Measurements from ENCODE around the gene GPC3. TPM values are rescaled to one million over a fixed set of nuclear protein-coding genes. Genes with fewer than 3 reads are reported as not detected.

GPC3 gene
- total RNA-seq, 3 donors from 2014 or later (not counting 1 experiment from before 2014, with no cell fraction given): not detected

DNA sequence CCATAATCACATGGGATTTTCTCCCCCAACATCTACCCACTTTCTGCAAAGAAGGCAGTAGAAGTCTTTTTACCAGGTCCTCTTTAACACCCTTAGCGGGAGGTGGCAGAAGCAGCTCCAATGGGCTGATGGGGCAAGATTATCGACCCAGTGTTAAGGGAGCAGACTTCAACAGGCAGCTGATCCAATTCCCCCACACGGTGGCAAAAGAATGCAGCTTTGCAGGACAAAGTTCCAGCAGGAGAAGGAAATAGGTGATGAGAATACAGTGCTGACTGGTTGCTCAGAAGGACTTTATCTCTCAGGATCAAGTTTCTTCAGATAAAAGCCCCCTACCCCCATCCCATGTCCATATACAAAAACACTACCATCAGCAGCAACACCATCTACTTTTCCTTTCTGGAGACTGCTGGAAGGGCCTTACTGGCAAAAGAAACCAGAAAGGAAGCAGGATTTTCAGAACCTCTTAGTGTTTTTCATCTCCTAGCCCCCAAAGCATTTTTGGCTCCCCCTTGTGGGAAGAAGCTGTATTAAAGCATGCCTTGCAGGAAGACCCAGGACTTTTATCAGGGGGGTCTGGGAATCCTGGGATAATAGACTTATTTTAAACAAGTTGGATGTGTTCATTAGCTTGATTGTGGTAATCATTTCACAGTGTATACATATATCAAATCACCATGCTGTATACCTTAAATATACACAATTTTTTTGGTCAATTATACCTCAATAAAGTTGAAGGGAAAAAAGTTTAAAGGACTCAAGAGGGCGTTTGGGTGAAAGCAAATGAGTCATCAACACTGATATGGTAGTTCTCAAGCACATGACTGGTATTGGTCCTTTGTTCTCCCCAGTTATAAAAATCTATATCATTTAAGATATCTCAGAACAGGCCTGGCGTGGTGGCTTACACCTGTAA, 146.4 kb downstream of the GPC3 start:
- Histone ChIP-seq H3K27me3 (ENCODE audit: control insufficient read depth, insufficient read depth, low read length) (no peaks in the 10 kb centered on the region), H3K9me3 (ENCODE audit: control insufficient read depth, insufficient read depth, low read length) (no peaks in the 10 kb centered on the region), H3K36me3 (ENCODE audit: control insufficient read depth, insufficient read depth, low read length) (no peaks in the 10 kb centered on the region), H3K4me1 (ENCODE audit: control insufficient read depth, insufficient read depth, low read length) (no peaks in the 10 kb centered on the region), H3K4me3 (ENCODE audit: low read length) (no peak overlapping the region), H3K27ac (ENCODE audit: low read length) (no peak overlapping the region)
- 80% methylated on average over 4 of the region's 5 CpGs for WGBS (ENCODE audit: insufficient coverage)
- intact Hi-C loops (cut with micrococcal nuclease): no loop called here
- no peaks in the 10 kb centered on the region for H3K27me3 Mint-ChIP-seq (ENCODE audit: low read depth in 2 of 2)
- H3K36me3 Mint-ChIP-seq: no peaks in the 10 kb centered on the region
- DNase-seq (peak in 1 of 2 donors; percentile 52), ATAC-seq (peak in 1 of 3 donors; percentile 42)
- TF ChIP-seq CTCF (IDR thresholded peaks at IDR 0.05): peak; percentile 50
- no peak overlapping the region for H3K27ac Mint-ChIP-seq
- H3K4me1 Mint-ChIP-seq: no peaks in the 10 kb centered on the region
- H3K9me3 Mint-ChIP-seq: no peaks in the 10 kb centered on the region
- H3K4me3 Mint-ChIP-seq: no peak overlapping the region

DNA sequence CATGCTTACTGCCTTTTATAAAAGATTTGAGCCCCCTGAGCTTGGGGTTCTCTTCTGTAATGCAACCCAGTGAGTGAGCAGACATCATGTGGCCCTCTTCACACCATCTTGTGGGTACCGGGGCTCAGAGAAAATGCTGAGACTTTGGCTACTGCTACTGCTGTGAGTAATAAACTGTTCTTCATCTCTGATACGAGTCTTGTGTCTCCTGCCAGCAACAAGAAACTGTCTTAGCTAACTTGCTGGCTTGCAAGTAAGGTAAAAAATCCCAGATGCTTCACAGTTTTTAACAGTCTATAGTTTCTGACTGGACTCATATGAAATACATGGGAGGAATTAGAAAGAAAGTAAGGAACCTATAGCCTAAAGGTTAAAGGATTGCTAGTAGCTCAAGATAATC, 148.3 kb downstream of the GPC3 start:
- H3K27me3 Mint-ChIP-seq (ENCODE audit: low read depth in 2 of 2): no peaks in the 10 kb centered on the region
- H3K36me3 Mint-ChIP-seq: no peaks in the 10 kb centered on the region
- Histone ChIP-seq H3K27ac (ENCODE audit: low read length) (no peak overlapping the region), H3K36me3 (ENCODE audit: control insufficient read depth, insufficient read depth, low read length) (no peaks in the 10 kb centered on the region), H3K9me3 (ENCODE audit: control insufficient read depth, insufficient read depth, low read length) (no peaks in the 10 kb centered on the region), H3K4me3 (ENCODE audit: low read length) (no peak overlapping the region), H3K4me1 (ENCODE audit: control insufficient read depth, insufficient read depth, low read length) (no peaks in the 10 kb centered on the region), H3K27me3 (ENCODE audit: control insufficient read depth, insufficient read depth, low read length) (no peaks in the 10 kb centered on the region)
- WGBS (ENCODE audit: insufficient coverage): 70% methylated on average over 2 of the region's 2 CpGs
- DNase-seq (no peak), ATAC-seq (no peak)
- TF ChIP-seq CTCF (IDR thresholded peaks at IDR 0.05): no peak
- no peaks in the 10 kb centered on the region for H3K4me1 Mint-ChIP-seq
- no peak overlapping the region for H3K4me3 Mint-ChIP-seq
- intact Hi-C loops (cut with micrococcal nuclease): no loop called here
- no peak overlapping the region for H3K27ac Mint-ChIP-seq
- no peaks in the 10 kb centered on the region for H3K9me3 Mint-ChIP-seq

GRCh38 chrX:133836561-133836960, 148.8 kb downstream of the GPC3 start:
- Histone ChIP-seq H3K9me3 (ENCODE audit: control insufficient read depth, insufficient read depth, low read length) (no peaks in the 10 kb centered on the region), H3K27ac (ENCODE audit: low read length) (no peak overlapping the region), H3K36me3 (ENCODE audit: control insufficient read depth, insufficient read depth, low read length) (no peaks in the 10 kb centered on the region), H3K27me3 (ENCODE audit: control insufficient read depth, insufficient read depth, low read length) (no peaks in the 10 kb centered on the region), H3K4me3 (ENCODE audit: low read length) (no peak overlapping the region), H3K4me1 (ENCODE audit: control insufficient read depth, insufficient read depth, low read length) (no peaks in the 10 kb centered on the region)
- 83% methylated on average over 2 of the region's 3 CpGs for WGBS (ENCODE audit: insufficient coverage)
- no peaks in the 10 kb centered on the region for H3K36me3 Mint-ChIP-seq
- TF ChIP-seq CTCF (IDR thresholded peaks at IDR 0.05): no peak
- H3K27ac Mint-ChIP-seq: no peak overlapping the region
- H3K4me1 Mint-ChIP-seq: no peaks in the 10 kb centered on the region
- H3K9me3 Mint-ChIP-seq: no peaks in the 10 kb centered on the region
- DNase-seq (no peak), ATAC-seq (no peak)
- H3K4me3 Mint-ChIP-seq: no peak overlapping the region
- intact Hi-C loops (cut with micrococcal nuclease): no loop called here
- no peaks in the 10 kb centered on the region for H3K27me3 Mint-ChIP-seq (ENCODE audit: low read depth in 2 of 2)

Measured in natural killer cell (primary cell).